NCI-H446 (cell line): ENCODE measurements around the gene PSMA7.

ENCODE experiments used
- DNase-seq, 2 experiments: peaks; one replicate each; lab custom pipeline; 2025; lab: John Stamatoyannopoulos, UW

The PSMA7 gene

GRCh38 chr20:62143081-62143956 is at the start of gene PSMA7, which contains the start of gene SS18L1:
TSS of gene PSMA7 (minus strand) at chr20:62143394. CDS start at chr20:62143303, 91 bp downstream.
TSS of gene SS18L1 (plus strand) at chr20:62143769. CDS start at chr20:62143821, 52 bp downstream.
- DNase-seq = peak; percentile 50 to 91

- no peak for DNase-seq
Observed at GRCh38 chr20:62192635-62193034, 49.4 kb upstream of the PSMA7 start.

- DNase-seq = no peak
Observed at GRCh38 chr20:62191781-62192559, 48.8 kb upstream of the PSMA7 start.

- DNase-seq = no peak
Observed at GRCh38 chr20:62190639-62191411, 47.6 kb upstream of the PSMA7 start.

GRCh38 chr20:62186887-62187866 is 44.0 kb upstream of the PSMA7 start:
- DNase-seq = no peak

- DNase-seq = no peak
Observed at GRCh38 chr20:62186096-62186426, 42.9 kb upstream of the PSMA7 start.

GRCh38 chr20:62183426-62184142 is 40.4 kb upstream of the PSMA7 start:
- DNase-seq = no peak

- peak; percentile 90 to 96 for DNase-seq
Observed at GRCh38 chr20:62182469-62183425, 39.6 kb upstream of the PSMA7 start, which contains the start of gene MTG2. TSS of gene MTG2 (plus strand) at chr20:62183028. CDS start at chr20:62193421, 10,393 bp downstream.

- DNase-seq = no peak
Observed at GRCh38 chr20:62181808-62182207, 38.6 kb upstream of the PSMA7 start.

GRCh38 chr20:62179162-62179504 is 35.9 kb upstream of the PSMA7 start:
- no peak for DNase-seq

GRCh38 chr20:62178316-62179161 is 35.3 kb upstream of the PSMA7 start:
- peak; percentile 19 to 82 for DNase-seq

- no peak for DNase-seq
Observed at GRCh38 chr20:62177307-62177706, 34.1 kb upstream of the PSMA7 start.

GRCh38 chr20:62176866-62177265 is 33.7 kb upstream of the PSMA7 start:
- no peak for DNase-seq

GRCh38 chr20:62175711-62176110 is 32.5 kb upstream of the PSMA7 start:
- DNase-seq = no peak

- no peak for DNase-seq
Observed at GRCh38 chr20:62174870-62175624, 31.9 kb upstream of the PSMA7 start.

GRCh38 chr20:62174021-62174804 is 31.0 kb upstream of the PSMA7 start:
- no peak for DNase-seq

- DNase-seq = no peak
Observed at GRCh38 chr20:62172666-62173065, 29.5 kb upstream of the PSMA7 start.
